ENCODE measurements around the gene INPP5A. TPM values are rescaled to one million over a fixed set of nuclear protein-coding genes. Genes with fewer than 3 reads are reported as not detected.

Gene INPP5A
- total and polyA plus RNA-seq, 9 of the 15 experiments (the other 6 are each of a cell fraction or from before 2014, with no cell fraction given), result 0.66 to 11.6 (median 7.7) TPM

DNA sequence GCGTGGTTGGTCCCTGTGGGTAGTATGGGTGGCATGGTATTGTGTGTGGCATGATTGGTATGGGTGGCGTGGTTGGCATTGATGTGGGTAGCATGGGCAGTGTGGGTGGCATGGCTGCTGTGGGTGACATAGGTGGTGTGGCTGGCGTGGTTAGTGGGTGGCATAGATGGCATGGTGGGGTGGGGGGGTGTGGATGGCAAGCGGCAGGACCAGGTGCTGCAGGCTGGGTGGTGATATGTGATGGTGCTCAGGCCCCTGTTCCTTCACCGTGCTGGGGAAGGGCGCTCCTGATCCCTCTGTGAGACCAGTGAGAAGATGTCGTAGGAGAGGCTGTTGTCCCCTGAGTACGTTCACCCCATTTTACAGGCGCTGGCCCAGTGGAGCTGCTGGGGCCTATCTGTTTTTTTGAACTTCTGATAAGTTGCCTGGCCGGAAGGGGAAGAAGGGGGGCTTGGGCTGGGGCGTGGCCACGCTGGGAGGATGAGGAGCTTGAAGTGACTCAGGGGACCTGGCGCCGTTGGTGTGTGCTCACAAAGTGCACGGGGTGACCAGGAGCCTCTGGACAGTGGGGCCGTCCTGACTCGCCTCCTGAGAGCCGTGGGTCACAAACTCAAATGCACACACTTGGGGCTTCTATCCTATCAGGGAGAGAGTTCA lies 17.5 kb downstream of the INPP5A start (continued):
- TF ChIP-seq, protein P1, sequence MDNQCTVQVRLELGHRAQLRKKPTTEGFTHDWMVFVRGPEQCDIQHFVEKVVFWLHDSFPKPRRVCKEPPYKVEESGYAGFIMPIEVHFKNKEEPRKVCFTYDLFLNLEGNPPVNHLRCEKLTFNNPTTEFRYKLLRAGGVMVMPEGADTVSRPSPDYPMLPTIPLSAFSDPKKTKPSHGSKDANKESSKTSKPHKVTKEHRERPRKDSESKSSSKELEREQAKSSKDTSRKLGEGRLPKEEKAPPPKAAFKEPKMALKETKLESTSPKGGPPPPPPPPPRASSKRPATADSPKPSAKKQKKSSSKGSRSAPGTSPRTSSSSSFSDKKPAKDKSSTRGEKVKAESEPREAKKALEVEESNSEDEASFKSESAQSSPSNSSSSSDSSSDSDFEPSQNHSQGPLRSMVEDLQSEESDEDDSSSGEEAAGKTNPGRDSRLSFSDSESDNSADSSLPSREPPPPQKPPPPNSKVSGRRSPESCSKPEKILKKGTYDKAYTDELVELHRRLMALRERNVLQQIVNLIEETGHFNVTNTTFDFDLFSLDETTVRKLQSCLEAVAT (IDR thresholded peaks at IDR 0.05), result no peak
- TF ChIP-seq ZKSCAN8 (CRISPR knock-in tag; IDR thresholded peaks at IDR 0.05) (no peak), KDM5B (IDR thresholded peaks at IDR 0.05; ENCODE audit: insufficient replicate concordance, low read depth, low read length) (no peak), FOXK1 (CRISPR knock-in tag; IDR thresholded peaks at IDR 0.05; ENCODE audit: borderline replicate concordance) (no peak), ZNF324 (CRISPR knock-in tag; IDR thresholded peaks at IDR 0.05) (no peak), TCFL5 (CRISPR knock-in tag; conservative IDR thresholded peaks at IDR 0.05) (no peak), HNRNPL (IDR thresholded peaks at IDR 0.05; ENCODE audit: low read depth, low read length) (peak; percentile 39; the same call in 1 of the 2 replicates), ZNF253 (CRISPR knock-in tag; conservative IDR thresholded peaks at IDR 0.05) (no peak), ZKSCAN3 (CRISPR knock-in tag; IDR thresholded peaks at IDR 0.05) (no peak), TFAM (CRISPR knock-in tag; conservative IDR thresholded peaks at IDR 0.05) (no peak), STAG1 (CRISPR knock-in tag; IDR thresholded peaks at IDR 0.05; ENCODE audit: borderline replicate concordance) (no peak), MAZ (CRISPR knock-in tag; conservative IDR thresholded peaks at IDR 0.05 in 1 of 2, IDR thresholded peaks at IDR 0.05 in 1 of 2) (0 out of 4 replicates have a peak, but pooled peaks of 1 of the 2 experiments have one; percentile 41), ZNF444 (CRISPR knock-in tag; IDR thresholded peaks at IDR 0.05) (no peak), ZKSCAN1 (IDR thresholded peaks at IDR 0.05; ENCODE audit: low read depth, low read length) (no peak), ZFP36 (IDR thresholded peaks at IDR 0.05; ENCODE audit: low read depth, low read length, partially characterized antibody) (peak; percentile 58), PTBP1 (IDR thresholded peaks at IDR 0.05; ENCODE audit: low read depth, low read length) (0 out of 2 replicates have a peak, but pooled peaks have one; percentile 30), ILK (tag; IDR thresholded peaks at IDR 0.05; ENCODE audit: borderline replicate concordance, low read depth) (no peak)
- TF ChIP-seq, protein P2, sequence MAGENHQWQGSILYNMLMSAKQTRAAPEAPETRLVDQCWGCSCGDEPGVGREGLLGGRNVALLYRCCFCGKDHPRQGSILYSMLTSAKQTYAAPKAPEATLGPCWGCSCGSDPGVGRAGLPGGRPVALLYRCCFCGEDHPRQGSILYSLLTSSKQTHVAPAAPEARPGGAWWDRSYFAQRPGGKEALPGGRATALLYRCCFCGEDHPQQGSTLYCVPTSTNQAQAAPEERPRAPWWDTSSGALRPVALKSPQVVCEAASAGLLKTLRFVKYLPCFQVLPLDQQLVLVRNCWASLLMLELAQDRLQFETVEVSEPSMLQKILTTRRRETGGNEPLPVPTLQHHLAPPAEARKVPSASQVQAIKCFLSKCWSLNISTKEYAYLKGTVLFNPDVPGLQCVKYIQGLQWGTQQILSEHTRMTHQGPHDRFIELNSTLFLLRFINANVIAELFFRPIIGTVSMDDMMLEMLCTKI (IDR thresholded peaks at IDR 0.05; ENCODE audit: partially characterized antibody), result no peak
- TF ChIP-seq, protein P3, sequence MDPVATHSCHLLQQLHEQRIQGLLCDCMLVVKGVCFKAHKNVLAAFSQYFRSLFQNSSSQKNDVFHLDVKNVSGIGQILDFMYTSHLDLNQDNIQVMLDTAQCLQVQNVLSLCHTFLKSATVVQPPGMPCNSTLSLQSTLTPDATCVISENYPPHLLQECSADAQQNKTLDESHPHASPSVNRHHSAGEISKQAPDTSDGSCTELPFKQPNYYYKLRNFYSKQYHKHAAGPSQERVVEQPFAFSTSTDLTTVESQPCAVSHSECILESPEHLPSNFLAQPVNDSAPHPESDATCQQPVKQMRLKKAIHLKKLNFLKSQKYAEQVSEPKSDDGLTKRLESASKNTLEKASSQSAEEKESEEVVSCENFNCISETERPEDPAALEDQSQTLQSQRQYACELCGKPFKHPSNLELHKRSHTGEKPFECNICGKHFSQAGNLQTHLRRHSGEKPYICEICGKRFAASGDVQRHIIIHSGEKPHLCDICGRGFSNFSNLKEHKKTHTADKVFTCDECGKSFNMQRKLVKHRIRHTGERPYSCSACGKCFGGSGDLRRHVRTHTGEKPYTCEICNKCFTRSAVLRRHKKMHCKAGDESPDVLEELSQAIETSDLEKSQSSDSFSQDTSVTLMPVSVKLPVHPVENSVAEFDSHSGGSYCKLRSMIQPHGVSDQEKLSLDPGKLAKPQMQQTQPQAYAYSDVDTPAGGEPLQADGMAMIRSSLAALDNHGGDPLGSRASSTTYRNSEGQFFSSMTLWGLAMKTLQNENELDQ (CRISPR knock-in tag; IDR thresholded peaks at IDR 0.05; ENCODE audit: borderline replicate concordance), result no peak
- TF ChIP-seq, protein P4, sequence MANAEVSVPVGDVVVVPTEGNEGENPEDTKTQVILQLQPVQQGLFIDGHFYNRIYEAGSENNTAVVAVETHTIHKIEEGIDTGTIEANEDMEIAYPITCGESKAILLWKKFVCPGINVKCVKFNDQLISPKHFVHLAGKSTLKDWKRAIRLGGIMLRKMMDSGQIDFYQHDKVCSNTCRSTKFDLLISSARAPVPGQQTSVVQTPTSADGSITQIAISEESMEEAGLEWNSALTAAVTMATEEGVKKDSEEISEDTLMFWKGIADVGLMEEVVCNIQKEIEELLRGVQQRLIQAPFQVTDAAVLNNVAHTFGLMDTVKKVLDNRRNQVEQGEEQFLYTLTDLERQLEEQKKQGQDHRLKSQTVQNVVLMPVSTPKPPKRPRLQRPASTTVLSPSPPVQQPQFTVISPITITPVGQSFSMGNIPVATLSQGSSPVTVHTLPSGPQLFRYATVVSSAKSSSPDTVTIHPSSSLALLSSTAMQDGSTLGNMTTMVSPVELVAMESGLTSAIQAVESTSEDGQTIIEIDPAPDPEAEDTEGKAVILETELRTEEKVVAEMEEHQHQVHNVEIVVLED (CRISPR knock-in tag; IDR thresholded peaks at IDR 0.05), result no peak

Data from K562 (cell line).